Measurements from ENCODE around the gene CKAP2L.

CKAP2L gene

DNA sequence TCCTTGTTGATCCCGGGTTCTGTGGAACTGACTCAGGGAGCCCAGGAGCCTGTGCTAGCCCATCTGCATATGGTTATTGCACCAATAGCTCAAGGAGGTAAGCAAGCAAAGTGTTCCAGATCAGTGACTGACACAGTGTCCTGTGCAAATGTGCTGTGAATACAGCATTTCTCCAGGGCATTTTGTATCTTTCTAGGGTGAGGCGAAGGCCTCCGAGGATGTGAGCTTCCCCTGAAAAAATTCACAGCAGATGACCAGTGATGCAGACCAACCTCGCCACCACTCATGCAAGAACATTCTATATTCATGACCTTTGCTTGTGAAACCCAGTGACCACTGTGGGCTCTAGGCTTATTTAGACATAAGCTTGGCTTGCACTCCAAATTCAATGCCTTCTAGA, 58.8 kb downstream of the CKAP2L start:
- no peak for DNase-seq

DNA sequence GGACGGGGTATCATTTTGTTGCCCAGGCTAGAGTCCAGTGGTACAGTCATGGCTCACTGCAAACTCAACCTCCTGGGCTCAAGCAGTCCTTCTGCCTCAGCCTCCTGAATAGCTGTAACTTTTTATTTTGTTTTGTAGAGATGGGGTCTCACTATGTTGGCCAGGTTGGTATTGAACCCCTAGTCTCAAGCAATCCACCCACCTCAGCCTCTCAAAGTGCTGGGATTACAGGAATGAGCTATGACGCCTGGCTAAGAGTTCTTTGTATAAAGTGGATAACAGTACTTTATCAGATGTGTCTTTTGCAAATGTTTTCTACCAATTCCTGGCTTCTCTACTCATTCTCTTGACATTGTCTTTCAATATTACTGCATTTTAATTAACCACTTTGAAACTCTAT, 60.7 kb downstream of the CKAP2L start:
- DNase-seq, result no peak

DNA sequence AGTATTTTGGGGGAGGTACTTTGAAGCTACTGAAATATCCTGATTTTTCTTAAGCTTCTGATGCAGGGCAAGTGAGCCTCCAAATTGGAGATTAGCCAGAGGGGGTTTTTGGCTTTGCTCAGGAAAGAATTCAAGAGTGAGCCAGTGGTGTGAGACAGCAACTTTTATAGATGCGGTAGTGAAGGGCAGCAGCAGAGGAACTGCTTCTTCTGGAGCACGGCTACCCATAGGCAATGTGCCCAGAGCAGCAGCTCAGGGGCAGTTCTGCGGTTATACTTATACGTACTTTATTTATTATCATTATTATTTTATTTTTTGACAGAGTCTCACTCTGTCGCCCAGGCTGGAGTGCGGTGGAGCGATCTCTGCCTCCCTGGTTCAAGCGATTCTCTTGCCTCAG, 63.4 kb downstream of the CKAP2L start:
- DNase-seq, result no peak

DNA sequence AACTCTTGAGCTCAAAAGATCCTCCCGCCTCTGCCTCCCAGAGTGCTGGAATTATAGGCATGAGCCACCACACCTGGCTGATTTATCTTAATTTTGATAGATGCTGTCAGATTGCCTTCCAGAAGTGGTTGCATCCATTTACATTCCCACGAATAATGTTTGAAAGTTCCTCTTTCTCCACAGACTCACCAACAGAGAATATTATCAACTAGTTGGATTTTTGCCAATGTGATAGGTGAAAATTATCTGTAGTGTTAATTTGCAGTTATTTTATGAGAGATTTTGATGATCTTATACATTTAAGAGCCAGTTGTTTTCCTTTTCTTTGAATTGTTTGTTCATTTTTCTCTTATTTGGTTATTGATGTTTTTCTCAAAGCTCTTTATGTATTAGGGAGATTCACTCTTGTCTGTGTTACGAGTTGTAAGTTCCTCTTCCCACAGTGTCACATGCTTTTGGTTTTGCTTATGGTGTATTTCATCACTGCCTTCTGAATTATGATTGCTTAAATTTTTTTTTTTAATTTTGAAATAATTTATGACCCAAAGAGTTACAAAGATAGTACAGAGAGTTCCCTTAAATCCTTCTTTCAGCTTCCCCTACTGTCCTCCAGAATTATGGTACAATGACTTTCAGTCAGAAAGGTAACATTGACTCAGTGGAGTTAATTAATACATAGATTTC, 64.3 kb downstream of the CKAP2L start:
- DNase-seq, result no peak

DNA sequence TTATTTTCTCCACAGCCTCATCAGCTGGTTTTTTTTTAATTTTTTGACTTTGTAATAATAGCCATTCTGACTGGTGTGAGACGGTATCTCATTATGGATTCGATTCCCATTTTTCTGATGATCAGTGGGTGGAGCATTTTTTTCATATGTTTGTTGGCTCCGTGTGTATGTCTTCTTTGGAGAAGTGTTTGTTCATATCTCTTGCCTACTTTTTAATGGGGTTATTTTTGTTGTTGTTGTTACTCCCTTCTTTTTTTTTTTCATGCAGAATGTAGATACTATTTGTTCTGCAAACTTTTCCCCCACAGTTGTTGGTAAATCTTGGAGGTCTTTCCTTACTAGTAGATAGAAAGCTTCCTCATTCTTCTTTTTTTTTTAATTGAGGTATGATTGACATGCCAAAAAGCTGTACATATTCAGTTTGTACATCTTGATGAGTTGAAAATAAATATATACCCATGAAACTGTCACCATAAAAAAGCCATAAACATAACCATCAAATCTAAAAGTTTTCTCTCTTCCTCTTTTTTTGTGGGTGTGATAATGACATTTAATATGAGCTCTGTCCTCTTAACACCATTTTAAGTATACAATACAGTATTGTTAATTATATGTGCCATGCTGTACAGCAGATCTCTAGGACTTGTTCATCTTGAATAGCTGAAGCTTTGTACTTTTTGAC, 65.4 kb downstream of the CKAP2L start:
- DNase-seq, result no peak

DNA sequence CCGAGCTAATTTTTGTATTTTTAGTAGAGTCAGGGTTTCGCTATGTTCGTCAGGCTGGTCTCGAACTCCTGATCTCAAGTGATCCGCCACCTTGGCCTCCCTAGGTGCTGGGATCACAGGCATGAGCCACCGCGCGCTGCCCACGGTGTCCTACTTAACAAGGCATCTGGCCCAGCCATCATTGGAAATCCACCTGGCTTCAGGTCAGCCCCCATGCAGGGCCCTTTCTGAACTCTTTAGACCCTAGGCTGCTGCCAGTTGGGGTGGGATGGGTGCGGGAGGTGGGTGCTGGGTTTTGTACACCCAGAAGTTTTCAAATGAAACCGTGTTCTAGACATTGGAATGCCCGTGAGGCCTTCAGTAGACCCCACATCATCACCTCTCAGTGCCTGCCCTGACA, 70.2 kb downstream of the CKAP2L start:
- DNase-seq, result no peak

DNA sequence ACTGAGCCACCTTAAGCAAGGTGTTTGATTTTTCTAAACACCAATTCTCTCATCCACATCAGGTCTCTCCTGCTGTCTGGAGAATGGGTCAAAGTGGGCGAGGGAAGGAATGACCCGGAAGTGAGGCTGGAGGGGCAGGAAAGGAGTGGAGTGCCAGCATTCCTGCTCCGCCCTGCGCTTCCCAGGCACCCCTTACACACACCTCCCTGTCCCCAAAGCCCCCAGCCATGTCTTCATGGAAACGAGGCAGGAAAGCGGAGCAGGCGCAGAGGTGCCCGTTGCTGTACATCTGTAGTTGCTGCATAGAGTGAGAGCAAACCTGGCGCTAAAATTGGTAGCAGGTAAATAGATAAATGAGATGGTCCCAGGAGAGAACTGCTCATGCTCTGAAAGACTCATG, 70.8 kb downstream of the CKAP2L start:
- DNase-seq, result no peak

DNA sequence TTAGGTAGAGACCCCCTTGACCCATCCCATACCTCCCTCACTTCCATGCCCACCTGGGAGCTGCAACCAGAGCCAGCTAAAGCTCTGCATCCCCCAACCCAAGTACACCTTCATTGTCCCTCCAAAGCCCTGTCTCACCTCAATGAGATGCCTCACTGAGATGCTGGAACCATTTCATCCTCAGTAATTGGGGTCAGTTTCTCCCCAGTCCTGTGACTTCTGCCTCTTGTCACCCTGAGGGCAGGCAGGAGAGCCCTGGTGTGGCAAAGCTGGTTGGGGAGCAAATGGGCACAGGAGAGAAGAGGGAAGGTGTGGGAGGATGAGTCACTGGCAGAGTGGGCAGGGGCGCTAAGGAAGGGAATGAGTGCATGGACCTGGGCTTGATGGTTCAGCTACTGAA, 71.5 kb downstream of the CKAP2L start:
- no peak for DNase-seq

DNA sequence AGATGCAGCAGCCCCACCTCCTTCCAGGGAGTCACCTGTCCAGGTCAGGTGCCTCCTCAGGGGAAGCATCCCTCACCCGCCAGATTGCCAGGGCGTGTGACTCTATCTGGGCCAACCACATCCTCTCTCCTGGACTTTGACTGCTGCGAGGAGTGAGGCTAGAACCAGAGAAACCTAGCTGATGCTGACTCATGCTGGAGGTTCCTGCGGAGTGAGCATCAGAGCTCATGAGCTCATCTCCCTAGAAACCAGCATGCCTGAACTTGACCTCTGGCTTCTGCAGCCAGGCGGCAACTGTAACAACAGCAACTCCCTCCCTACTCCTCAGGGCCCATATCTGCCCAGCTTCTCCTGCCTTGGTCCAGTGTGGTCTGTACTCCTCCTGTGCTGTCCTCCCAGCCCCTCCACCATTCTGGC, 71.9 kb downstream of the CKAP2L start:
- DNase-seq, result peak; percentile 73

DNA sequence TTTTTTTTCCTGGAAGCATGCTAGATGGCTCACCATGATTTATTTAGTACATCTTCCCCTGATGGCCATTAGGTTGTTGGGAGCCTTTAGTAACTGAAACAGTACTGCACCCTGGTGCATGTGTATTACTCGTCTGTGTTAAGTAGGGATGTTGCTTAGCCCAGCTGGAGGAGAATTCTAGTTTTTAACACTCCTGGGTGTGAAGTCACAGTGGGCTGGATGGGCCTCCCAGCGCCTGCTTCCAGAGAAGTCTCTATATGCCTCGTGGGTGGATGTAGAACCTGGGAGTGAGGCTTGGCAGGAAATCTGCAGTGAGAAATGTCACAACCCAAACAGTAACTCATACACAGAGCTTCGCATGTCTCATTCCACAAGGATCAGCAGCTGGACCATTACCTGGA, 72.5 kb downstream of the CKAP2L start:
- no peak for DNase-seq

DNA sequence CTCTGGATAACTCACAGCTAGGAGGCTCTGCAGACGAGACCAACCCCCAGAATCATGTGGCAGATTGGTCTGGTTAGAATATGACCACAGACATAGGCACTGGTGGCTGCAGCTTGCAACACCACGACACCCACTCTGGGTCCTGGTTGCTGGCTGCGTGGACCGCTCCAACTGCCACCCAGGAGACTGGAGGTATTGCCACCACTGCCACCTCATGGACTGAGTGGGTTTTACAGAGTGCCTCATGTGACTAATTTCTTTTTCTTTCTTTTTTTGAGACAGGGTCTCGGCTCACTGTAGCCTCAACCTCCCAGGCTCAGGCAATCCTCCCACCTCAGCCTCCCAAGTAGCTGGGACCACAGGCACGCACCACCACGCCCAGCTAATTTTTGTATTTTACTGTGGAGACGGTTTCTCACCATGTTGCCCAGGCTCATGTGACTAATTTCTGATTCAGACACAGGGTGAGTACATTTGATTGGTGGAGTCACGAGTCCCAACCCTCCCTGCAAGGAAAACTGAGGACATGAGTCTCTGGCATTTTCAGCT, 73.5 kb downstream of the CKAP2L start:
- DNase-seq, result peak; percentile 72

DNA sequence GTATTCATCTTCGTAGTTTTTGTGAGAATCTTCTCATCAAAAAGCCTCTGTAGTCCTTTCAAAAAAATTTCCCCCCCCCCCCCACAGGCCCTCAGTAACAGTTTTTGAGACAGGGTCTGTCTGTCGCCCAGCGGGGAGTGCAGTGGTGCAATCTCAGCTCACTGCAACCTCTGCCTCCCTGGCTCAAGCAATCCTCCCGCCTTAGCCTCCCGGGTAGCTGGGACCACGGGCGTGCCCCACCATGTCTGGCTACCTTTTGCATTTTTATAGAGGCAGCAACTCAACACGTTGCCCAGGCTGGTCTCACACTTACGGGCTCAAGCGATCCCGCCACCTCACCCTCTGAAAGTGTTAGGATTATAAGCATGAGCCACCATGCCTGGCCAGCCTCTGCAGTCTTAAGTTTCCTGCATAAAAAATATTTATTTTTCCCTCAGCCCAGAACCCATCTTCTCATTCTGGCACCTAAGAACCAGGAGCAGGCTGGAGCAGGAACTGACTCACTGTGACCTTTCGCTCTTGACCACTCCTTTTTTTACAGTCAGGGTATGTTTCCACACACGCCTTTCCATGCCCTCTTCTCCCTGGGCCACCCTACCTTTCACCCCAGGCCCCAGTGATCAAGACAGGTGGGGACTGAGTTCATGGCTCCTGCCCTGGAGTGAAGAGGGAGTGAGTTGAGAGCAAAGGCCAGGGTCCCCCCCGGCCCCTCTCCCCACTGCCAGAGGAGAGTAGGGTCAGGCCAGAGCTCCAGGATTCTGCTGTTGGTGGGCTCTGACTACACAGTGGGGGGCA, 76.1 kb downstream of the CKAP2L start:
- DNase-seq, result no peak

DNA sequence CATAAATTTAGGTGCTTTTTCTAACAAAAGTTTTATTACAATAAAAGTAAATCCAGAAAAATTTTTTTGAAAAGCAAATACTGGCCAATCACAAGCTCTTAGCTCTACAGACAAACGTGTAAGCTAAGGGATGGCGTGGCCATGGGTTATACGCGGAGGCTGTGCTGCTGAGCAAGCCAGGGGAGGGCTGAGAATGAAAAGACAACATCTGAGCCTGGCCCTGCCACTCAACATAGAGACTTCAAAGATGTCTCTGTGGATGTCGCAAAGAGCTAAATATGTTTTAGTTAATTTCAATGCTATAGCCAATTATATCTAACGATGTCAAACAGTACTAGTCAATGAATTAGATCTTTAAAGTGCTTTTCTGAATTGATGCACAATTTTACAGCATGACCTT, 76.9 kb downstream of the CKAP2L start:
- no peak for DNase-seq
